Camera-type eye (tissue), 1 donor: ENCODE data around the gene KIF23. TPM values are rescaled to one million over a fixed set of nuclear protein-coding genes. Genes with fewer than 3 reads are reported as not detected.

Source experiments
- total RNA-seq: library from RNA; depleted of rRNA; stranded (reverse); fragments of >200 nt; gene quantifications from one replicate; pipeline ENCODE4 v1.2.3, GENCODE V29; 2014

Gene KIF23
- 22.6 TPM for total RNA-seq

GRCh38 chr15:69413822-69414700, at the start of gene KIF23:
Gene KIF23, plus strand, starts transcription at chr15:69414349. Its CDS starts 117 bp downstream, at chr15:69414466.

GRCh38 chr15:69452692-69453521, 38.8 kb downstream of the KIF23 start, which contains the start of gene RPLP1:
Gene RPLP1, plus strand, starts transcription at chr15:69452818. Its CDS starts 131 bp downstream, at chr15:69452949.

Other genes with a start within 250 kb of the KIF23 start
- gene PAQR5, start 115.4 kb upstream of the KIF23 start, total RNA-seq = 3.1 TPM
- gene RPLP1, start 38.5 kb downstream of the KIF23 start, total RNA-seq = 100 TPM